Heart right ventricle (tissue), 16 donors: ENCODE data around the gene TUB. TPM values are rescaled to one million over a fixed set of nuclear protein-coding genes. Genes with fewer than 3 reads are reported as not detected.

ENCODE experiments used
- ATAC-seq, 8 donors: fragments of 200-7000 bp; cut with Tn5 transposase; one replicate each; pipeline ENCODE4 v1.9.1; 2020; ENCODE audit warnings: mild to moderate bottlenecking in 8 of 8, moderate library complexity in 8 of 8, moderate number of reproducible peaks in 1 of 8
- DNase-seq, 2 donors: peaks; one replicate each; pipeline ENCODE4 v3.0.0-alpha.2; 2020
- H3K27ac ChIP-seq, 10 donors: fragments of 200-600 bp; sonication (generic) in 2 of 10; one replicate each; pipeline versions ENCODE4 v1.5.0 to v1.8.0; 2020 to 2022; ENCODE audit warnings: mild to moderate bottlenecking in 3 of 10
- H3K27me3 ChIP-seq, 7 donors: fragments of 200-600 bp; one replicate each; pipeline ENCODE4 v1.8.0; 2021 to 2022; ENCODE audit warnings: mild to moderate bottlenecking in 2 of 7
- H3K36me3 ChIP-seq, 9 donors: fragments of 200-600 bp; sonication (generic) in 1 of 9; one replicate each; pipeline versions ENCODE4 v1.5.0 to v1.8.0; 2020 to 2022; ENCODE audit warnings: mild to moderate bottlenecking in 2 of 9
- H3K4me1 ChIP-seq, 9 donors: fragments of 200-600 bp; sonication (generic) in 1 of 9; one replicate each; pipeline versions ENCODE4 v1.5.0 to v1.8.0; 2020 to 2022; ENCODE audit warnings: mild to moderate bottlenecking in 4 of 9
- H3K4me3 ChIP-seq, 10 donors: fragments of 200-600 bp; sonication (generic) in 2 of 10; one replicate each; pipeline versions ENCODE4 v1.5.0 to v1.8.0; 2020 to 2022; ENCODE audit warnings: mild to moderate bottlenecking in 7 of 10, moderate library complexity in 2 of 10
- H3K9me3 ChIP-seq, 11 donors: fragments of 200-600 bp in 10 of 11; sonication (generic) in 2 of 11; one replicate each; pipeline versions ENCODE4 v1.5.0 to v1.8.0; 2013 to 2022; ENCODE audit warnings: mild to moderate bottlenecking in 2 of 11, control low read depth in 1 of 11, moderate library complexity in 1 of 11
- CTCF ChIP-seq, 9 donors: fragments of 200-600 bp; sonication (generic) in 2 of 9; IDR thresholded peaks; one replicate each; pipeline versions ENCODE4 v1.5.0 to v1.8.0; 2021 to 2022; ENCODE audit warnings: antibody characterized with exemption in 9 of 9, mild to moderate bottlenecking in 5 of 9, moderate library complexity in 1 of 9
- WGBS, 2 donors: extraction: QIAGEN DNeasy Blood & Tissue Kit; methylation state at CpG; one replicate each; pipeline ENCODE4 v1.1.7; 2013; ENCODE audit warnings: inconsistent platforms in 1 of 2; 5-methylcytosine and 5-hydroxymethylcytosine counted together
- intact Hi-C, 10 donors: fragments of 100-400 bp; cut with DNase I; formaldehyde crosslinking; loops; one replicate each; pipeline versions ENCODE4 v1.11.1 to v1.14.2; 2022
- polyA plus RNA-seq, 2 donors: library from polyadenylated mRNA; stranded (reverse); fragments of 200-250 nt; gene quantifications; one replicate each; pipeline ENCODE4 v1.2.3, GENCODE V29; 2013
- total RNA-seq, 10 donors: library from RNA; stranded (reverse); fragmentation: NEBNext Ultra II Directional in 3 of 10; extraction: Animal tissue kit (Norgen Biotek cat#: 25700) in 3 of 10; gene quantifications; one replicate each; pipeline versions ENCODE4 v1.2.1 to v1.2.4, GENCODE V29; 2021 to 2023
- donor health status: Arrhythmogenic right ventricular cardiomyopathy.
- donor health status: ischemic (EF 13 %, LVEDD 7.1; RV severe dilation, severe dysfunction).
- donor health status: healthy with polysubstance abuse.
- donor health status: DM: no; HTN: yes; CAD: no.
- donor health status: DM: no; HTN: no; CAD: no.
- donor health status: ischemic (EF 25% LVEDD 6.9; RV normal size, moderate dysfunction).
- donor health status: ischemic (EF 25% LVEDD 5.7; RV mildly dilated, moderate dysfunction).
- donor health status: healthy.
- donor health status: DM: yes; HTN: yes; CAD: no.
- donor health status: Ischemic cardiomyopathy.
- donor health status: ischemic (EF 35%, LVEDD 5.7; RV mildly dilated, moderate dysfunction).
- donor health status: nonischemic (EF 11% LVEDD 7.7; RV severe dilation, severe dysfunction).
- donor health status: DM: yes; HTN: yes; CAD: no.
- donor health status: PGD.
- donor health status: ischemic (EF 29% LVEDD 5.4; RV normal size, mild dysfunction).
- donor health status: nonischemic (EF 23%, LVEDD 6.1; RV moderate dilation, normal function).

The TUB gene
- total and polyA plus RNA-seq, 12 donors = 2.4 to 28.2 (median 18.9) TPM

GRCh38 chr11:8060801-8061554, 20.0 kb upstream of the TUB start:
- no peaks in the 10 kb centered on the region for H3K27me3 ChIP-seq
- intact Hi-C loops = no loop called here
- no peak for TF ChIP-seq CTCF (IDR thresholded peaks at IDR 0.05)
- ATAC-seq (peak in 1 of 8 donors; percentile 30), DNase-seq (no peak)
- H3K4me3 ChIP-seq = no peak overlapping the region
- H3K4me1 ChIP-seq = peaks cover 17 to 73% (median 52%) of the 10 kb centered on the region in 9 donors
- no peak overlapping the region for H3K27ac ChIP-seq
- no peaks in the 10 kb centered on the region for H3K36me3 ChIP-seq
- H3K9me3 ChIP-seq = no peaks in the 10 kb centered on the region
- 89 to 90% methylated on average over 12 of the region's 12 CpGs for WGBS, 2 donors

- 89 to 91% methylated on average over 22 of the region's 22 CpGs for WGBS, 2 donors
- H3K36me3 ChIP-seq = no peaks in the 10 kb centered on the region
- no peaks in the 10 kb centered on the region for H3K9me3 ChIP-seq
- DNase-seq = no peak
- peak overlapping the region in 4 of 10 donors; percentile 67 to 84 (median 74) for H3K27ac ChIP-seq
- intact Hi-C loops = no loop called here
- TF ChIP-seq CTCF (IDR thresholded peaks at IDR 0.05) = no peak
- no peak for ATAC-seq
- no peak overlapping the region for H3K4me3 ChIP-seq
- peaks cover 17 to 78% (median 55%) of the 10 kb centered on the region in 9 donors for H3K4me1 ChIP-seq
- H3K27me3 ChIP-seq = no peaks in the 10 kb centered on the region
Observed at GRCh38 chr11:8061555-8062428, 19.2 kb upstream of the TUB start.

GRCh38 chr11:8062781-8063257, 18.2 kb upstream of the TUB start:
- Histone ChIP-seq H3K27me3 (no peaks in the 10 kb centered on the region), H3K9me3 (no peaks in the 10 kb centered on the region), H3K36me3 (no peaks in the 10 kb centered on the region), H3K27ac (peak overlapping the region; percentile 1 to 84 (median 64)), H3K4me1 (peaks cover 17 to 81% (median 60%) of the 10 kb centered on the region in 9 donors), H3K4me3 (peak overlapping the region in 1 of 10 donors; percentile 6)
- ATAC-seq (peak in 4 of 8 donors; percentile 4 to 16 (median 6)), DNase-seq (no peak)
- TF ChIP-seq CTCF (IDR thresholded peaks at IDR 0.05) = no peak
- intact Hi-C loops = no loop called here
- WGBS, 2 donors = 54 to 65% methylated on average over 13 of the region's 13 CpGs

- peak overlapping the region in 1 of 10 donors; percentile 6 for H3K4me3 ChIP-seq
- TF ChIP-seq CTCF (IDR thresholded peaks at IDR 0.05) = no peak
- peak in 1 of 2 donors; percentile 63 for DNase-seq
Observed at GRCh38 chr11:8063324-8063723, 17.7 kb upstream of the TUB start.

More at GRCh38 chr11:8063324-8063723, 17.7 kb upstream of the TUB start:
- ATAC-seq = peak; percentile 40 to 79 (median 64)
- Histone ChIP-seq H3K27me3 (no peaks in the 10 kb centered on the region), H3K27ac (peak overlapping the region; percentile 4 to 84 (median 64)), H3K4me1 (peaks cover 22 to 86% (median 65%) of the 10 kb centered on the region in 9 donors), H3K9me3 (no peaks in the 10 kb centered on the region), H3K36me3 (no peaks in the 10 kb centered on the region)
- intact Hi-C loops = no loop called here
- WGBS, 2 donors = 14 to 16% methylated on average over 7 of the region's 7 CpGs
